NCI-H2171 (cell line): Measurements from ENCODE around the gene LINC01488.
A peak's percentile ranks its signal among the peaks of the same experiment; 100 is the strongest.

Experiments used
- DNase-seq: peaks from one replicate; lab custom pipeline; 2025; lab: John Stamatoyannopoulos, UW

LINC01488 gene

DNA sequence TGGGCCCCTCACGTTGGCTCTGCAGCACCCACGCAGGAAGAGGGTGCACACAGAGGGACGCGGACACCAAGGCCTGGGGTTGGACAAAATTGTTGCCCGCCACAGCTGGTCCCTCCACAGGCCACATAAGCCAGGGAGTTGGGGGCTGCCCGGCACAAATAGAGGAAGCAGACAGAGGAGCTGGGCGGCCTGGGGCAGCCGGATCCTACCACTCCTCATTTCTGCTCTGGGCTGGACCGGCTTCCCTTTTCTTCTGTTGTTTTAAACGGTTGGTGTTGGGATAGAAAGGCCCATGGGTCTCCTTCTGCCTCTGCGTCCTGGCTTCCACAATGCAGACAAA lies 36.4 kb upstream of the LINC01488 start:
- DNase-seq = no peak

DNA sequence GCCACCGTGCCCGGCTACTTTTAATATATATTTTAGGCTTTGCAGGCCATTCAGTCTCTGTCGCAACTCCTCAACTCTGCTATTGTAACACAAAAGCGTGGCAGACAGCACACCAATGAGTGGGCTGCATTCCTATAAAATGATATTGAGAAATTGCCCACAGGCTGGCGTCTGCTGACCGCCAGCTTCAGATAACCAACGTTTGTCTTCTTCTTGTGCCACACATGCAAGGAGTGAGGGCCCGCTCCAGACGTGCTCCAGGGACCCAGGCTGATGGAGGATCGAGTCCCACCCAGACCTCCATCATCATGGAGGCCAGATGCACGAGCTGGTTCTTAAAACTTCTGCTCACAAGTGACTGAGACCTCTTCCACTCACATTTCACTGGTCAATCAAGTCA lies 35.4 kb upstream of the LINC01488 start:
- DNase-seq = no peak

DNA sequence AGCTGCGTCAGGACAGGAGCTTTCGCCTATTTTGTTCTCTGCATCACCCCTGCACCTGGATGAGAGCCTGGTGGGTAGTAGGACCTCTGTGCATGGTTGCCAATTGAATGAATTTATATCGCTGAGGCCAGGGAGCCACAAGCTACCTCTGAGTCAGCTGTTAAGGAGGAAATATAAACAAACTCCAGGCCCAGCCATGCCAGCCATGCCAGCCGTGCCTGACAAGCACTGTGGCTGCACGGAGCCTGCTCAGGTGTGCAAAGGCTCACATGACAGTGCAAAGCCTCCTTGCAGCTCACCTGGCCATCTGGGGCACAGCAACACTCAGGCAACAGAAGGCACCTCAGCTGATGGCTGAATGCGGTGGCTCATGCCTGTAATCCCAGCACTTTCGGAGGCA lies 33.7 kb upstream of the LINC01488 start:
- DNase-seq = peak; percentile 72

DNA sequence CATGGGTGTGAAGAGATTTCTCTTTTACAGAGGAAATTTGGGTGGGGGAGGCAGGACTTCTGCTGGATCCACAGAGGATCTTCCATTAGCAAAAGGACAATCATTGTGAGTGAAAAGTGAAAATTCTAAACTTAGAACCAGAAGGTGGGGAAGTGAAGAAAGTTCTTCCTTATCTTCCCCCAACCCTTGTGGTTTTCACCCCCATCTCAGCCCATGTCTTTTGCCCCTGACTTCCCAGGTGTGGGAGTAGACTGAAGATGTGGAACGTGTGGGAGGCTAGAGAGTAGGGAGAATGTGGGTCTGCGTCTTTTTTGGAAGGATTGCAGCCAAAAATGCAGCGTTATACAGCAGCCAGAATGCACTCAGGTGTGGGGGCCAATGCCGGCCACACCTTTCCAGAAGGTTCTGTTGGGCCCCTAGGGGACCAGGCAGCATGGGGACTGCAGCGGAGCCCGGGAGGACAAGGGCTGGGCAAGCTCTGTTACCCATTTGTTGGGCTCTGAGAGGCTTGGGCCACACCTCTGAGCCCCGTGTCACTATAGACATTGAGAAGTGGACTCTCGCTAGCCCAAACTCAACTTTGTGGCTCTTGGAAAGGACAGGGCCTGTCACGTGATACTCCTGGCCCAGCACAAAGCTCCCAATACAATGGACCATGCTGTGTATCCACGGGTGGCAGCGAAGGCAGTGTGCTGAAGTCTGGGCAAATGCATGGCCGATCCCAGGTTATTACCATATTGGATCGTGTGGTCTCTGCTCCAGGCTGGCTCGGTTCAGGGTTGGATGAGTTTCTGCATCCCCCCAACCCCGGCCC lies 32.8 kb upstream of the LINC01488 start:
- DNase-seq = no peak

DNA sequence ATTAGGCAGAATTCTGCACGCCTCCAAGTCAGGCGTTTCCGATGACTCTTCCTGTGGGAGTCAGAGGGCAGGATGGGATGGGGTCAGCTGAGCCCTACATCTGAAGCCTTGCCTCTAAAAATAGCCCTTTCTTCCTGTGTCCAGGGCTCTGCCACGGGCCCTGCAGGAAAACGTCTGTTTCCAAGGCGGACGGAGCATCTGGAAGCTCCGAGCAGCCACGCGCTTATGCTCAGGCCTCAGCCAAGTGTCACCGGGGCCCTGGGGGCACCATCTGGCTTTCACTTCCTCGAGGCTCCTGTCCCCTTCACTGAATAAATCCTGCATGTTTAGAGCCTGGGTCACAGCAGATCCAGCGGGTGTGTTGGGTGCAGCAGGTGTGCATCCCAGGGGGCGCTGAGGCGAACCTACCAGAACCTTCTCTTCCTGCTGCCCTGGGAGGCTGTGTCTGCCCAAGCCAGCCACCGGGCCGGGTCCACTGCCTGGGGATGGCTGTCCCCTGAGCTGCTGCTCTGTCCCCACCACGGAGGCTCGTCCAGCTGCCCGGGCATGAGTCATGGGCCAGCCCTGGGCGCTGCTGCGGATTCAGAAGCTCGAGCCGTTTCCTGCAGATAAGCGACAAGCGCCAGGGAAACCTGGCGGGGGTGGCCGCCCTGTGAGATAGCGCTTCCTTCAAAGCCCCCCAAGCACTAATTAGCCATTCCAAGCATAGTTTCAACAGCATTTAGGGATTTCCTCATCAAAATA lies 32.0 kb upstream of the LINC01488 start:
- DNase-seq = peak; percentile 32

DNA sequence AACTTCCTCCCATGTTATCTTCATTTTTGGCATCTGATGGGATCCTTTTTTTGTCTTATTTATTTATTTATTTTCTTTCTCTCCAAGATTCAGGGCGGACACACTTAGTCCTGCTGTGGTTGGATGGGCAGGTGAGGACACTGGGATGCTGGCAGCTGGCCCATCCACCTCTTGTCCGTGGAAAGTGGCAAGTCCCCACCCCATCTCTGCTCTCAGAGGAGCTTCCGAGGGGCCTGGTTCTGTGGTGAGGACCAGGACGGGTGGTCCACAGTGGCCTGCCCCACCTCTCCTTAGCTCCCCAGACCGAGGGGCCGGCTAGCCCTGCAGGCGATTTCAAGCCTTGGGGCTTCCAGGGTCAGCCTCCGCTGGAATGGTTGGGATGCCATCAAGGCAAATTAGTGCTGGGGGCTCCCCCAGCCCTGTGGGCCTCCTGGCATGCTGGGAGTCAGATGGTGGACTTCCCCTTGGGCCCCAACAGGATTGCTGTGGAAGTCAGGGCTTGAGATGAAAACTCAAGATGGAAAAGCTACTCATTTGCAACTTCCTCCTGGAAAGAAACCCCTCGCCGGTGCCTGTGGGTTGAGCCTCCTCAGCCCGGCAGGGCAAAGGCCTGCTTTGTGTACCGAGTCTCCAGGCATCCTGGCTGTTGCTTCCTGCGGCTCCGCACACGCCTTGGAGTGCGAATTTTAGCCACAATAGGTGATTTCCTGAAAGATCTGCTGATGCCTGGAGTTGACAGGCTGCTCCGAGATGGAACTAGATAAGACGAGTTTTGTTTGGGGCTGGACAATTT lies 31.2 kb upstream of the LINC01488 start:
- no peak for DNase-seq

DNA sequence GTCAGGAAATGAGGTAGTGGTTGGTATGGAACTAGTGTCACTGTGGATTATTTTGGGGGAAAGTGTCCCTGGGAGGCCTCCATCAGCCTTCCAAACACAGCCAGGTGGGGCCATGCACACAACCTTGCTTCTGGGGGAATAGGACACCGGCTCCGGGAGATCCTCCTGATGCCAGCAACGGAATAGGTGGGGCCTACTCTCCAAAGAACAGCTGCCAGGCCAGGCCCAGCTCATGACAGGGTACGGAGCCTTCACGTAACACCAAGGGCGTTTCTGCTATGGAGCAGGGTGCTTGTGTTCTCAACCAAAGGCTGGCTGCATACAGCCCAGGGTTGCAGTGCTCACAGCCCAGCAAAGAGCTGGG lies 30.6 kb upstream of the LINC01488 start:
- no peak for DNase-seq

DNA sequence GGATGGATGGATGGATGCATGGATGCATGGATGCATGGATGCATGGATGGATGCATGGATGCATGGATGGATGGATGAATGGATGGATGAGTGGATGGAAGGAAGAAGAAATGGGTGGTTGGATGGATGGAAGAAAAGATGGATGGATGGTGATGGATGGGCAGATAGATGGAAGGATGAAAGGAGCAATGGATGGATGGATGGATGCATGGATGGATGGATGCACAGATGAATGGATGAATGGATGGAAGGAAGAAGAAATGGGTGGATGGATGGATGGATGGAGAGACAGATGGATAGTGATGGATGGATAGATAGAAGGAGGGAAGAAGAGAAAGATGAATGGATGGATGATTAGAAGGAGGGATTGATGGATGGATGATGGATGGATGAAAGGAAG lies 30.2 kb upstream of the LINC01488 start:
- no peak for DNase-seq

DNA sequence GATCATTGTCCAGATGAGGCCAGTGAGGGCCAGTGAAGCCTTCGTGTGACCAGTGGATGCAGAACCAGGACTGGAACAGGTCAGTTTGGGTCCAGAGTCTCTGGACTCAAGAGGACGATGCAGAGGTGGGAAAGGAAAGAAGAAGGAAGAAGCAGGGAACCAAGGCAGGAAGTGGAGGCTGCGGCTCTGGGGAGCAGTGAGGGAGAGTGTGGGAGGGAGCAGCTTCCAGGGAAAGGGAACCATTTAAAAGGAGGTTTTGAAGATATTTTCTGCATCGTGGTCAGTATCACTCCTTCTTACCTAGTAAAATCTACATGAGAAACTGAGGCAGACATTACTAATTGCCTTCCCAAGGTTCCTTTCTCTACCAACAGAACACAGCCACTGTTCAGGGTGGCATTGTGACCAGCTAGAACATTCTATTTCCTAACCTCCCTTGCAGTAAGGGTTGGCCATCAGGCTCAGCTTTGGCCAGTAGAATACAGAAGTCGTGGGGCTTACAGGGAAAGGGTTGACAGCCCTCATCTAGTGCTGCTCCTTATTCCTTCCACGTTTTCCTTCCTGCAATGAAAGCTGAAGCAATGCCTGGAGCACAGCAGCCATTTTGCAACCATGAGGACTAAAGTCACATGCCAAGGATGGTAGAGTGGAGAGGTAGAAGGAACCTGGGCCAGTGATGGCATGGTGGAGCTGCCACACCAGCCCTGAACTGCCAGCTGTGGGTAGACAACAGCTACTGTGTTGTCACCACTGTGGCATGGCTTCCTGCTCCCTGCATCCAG lies 29.1 kb upstream of the LINC01488 start:
- DNase-seq = no peak

DNA sequence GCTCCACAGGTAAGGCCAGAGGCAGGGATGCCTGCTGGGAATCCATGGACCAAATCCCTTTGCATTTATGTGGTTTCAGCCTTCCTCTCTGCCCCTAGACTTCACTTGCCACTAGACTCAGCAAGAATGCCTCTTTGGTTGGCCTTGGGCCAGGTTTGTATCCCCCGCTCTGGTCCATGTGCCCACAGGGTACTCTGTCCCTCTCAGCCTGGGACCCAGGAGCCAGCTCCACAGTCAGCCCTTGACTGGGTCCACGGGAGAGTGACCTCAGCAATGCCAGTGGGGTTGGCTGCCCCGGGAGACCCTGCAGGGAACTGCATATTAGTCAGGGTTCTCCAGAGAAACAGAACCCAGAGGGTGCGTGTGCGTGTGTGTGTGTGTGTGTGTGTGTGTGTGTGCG lies 28.3 kb upstream of the LINC01488 start:
- DNase-seq = no peak

DNA sequence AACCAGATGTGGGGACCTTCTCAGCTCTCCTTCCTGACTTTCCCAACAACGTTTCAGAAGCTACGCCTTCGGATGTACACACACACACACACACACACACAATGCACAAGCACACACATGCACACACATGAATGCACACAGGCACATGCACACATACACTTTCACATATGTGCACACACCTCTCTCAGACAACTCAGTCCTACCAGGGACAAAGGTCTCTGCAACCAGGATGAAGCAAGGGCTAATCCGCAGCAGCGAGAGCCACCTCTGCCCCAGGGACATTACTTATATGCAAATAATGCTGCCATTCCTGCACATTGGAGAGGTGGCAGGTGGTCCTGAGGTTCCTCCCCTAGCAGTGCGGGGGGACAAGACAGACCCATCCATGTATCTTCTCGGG lies 27.4 kb upstream of the LINC01488 start:
- DNase-seq = no peak

DNA sequence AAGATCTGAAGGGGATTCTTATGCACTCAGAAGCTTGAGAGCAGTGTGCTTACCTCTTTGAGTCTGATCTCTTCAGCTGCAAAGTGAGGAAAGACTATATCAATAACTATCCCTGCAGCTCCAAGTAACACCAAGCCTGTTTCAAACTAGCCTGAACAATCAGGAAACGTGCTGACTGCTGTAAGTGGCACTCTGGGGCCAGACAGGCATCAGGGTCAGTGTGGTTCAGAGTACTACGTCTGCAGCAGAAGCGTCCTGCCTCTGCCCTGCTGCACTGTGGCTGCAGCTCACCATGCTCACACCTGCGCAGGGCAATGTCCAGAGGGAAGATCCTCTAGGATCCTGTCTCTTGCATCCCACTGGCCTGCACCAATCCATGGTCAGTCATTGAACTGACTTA lies 25.5 kb upstream of the LINC01488 start:
- no peak for DNase-seq

DNA sequence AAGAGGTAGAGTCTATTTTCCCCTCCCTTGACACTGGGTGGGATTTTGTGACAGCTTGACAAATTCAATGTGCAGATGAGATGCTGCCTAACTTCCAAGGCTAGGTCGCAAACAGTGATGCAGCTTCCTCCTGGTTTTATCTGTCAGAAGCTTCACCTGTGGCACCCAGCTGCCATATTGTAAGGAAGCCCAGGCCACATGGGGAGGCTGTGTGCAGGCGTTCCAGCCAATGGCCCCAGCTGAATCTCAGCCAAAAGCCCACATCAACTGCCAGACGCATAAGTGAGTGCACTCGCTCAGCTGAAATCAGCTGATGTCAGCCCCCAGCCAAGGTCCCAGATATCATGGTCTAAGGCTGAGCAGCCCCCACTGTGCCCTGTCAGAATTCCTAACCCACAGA lies 24.8 kb upstream of the LINC01488 start:
- no peak for DNase-seq

DNA sequence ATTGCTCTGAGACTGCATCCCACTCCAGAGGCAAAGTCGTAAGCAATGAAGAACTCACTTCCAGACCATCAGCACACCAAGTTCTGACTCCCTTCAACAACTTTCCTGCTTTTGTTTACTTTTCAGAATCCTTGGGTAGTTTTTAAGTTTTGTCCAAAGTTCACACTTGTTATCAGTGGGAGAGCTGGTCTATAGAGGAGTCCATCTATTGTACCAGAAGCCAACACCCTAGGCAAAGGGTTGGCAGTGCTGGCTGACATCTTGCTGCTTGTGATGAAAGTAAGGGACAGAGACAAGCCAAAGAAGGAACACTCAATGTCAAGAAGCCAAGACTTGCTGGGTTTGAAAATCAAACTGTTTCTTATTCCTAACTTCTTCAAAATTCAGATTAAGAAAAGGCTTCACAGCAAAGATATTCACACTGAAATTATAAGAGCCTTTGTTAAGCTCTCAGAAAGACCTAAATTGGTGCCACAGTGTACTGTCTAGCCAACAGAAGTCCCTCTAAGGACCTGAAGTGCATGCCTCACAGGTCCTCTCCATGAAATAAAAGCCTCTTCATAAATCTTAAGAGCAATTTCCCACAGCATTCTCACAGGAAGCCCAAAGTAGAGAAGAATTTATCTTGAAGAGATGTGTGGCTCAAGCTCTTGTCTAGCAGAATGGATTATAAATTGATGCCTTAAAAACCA lies 21.5 kb upstream of the LINC01488 start:
- no peak for DNase-seq

DNA sequence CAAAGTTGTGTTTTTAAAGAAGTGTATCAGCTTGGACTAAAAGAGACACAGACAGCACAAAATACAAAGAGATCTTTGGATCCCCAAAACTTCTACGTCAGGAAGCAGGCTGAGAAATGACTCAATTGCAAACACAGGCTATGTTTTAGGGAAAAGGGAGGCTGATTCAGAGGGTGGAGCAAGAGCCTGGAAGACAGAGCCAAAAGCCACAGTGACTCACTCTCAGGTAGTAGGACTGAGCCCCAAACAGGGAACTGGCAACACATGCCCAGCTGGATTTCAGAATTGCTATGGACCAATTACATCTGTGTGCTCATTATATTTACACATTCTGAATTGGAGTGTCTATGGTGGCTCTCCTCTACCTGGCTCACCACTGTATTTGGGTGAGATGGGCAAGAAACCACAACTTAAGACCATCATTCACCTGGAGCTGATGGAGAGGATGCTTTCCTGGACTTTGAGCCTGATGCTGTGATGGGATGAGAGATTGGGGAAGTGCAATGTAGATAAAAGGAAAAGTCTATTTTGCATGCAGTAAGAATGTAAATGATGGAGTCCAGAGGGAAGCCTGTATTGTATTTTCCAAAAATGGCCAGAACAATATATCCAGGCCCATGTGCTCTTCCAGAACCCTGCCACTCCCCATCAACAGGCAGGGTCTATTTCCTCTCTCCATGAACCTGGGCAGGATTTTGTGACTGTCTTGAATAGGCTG lies 20.8 kb upstream of the LINC01488 start:
- no peak for DNase-seq

DNA sequence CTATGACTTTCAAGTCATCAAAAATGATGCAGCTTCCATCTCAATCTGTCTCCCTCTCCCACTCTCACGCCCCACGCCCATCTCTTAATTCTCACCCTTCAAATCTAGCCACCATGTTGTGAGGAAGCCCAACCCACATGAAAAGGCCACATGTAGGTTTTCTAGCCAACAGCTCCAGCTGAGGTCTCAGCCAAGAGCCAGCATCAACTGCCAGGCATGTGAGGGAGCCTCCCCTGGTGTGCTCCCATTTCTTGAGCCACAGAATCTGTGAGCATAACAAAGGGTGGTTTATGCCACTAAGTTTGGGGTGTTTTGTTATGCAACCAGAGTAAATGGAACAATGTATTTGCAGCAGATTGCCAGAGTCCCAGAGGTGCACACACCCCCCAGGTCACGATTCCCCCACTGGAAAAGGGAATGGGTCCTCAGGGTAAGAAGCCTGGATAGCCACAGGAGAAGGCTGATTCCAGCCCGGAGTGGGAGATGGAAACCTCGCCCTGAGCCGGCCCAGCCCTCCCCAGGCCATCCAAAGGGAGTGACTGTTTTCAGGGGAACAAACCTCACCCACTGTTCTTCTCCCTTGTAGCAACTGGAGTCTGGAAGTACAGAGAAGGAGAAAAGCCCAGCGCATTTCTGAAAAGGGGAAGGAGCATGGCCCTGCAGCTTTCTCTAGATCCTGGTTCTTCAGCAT lies 20.0 kb upstream of the LINC01488 start:
- no peak for DNase-seq

DNA sequence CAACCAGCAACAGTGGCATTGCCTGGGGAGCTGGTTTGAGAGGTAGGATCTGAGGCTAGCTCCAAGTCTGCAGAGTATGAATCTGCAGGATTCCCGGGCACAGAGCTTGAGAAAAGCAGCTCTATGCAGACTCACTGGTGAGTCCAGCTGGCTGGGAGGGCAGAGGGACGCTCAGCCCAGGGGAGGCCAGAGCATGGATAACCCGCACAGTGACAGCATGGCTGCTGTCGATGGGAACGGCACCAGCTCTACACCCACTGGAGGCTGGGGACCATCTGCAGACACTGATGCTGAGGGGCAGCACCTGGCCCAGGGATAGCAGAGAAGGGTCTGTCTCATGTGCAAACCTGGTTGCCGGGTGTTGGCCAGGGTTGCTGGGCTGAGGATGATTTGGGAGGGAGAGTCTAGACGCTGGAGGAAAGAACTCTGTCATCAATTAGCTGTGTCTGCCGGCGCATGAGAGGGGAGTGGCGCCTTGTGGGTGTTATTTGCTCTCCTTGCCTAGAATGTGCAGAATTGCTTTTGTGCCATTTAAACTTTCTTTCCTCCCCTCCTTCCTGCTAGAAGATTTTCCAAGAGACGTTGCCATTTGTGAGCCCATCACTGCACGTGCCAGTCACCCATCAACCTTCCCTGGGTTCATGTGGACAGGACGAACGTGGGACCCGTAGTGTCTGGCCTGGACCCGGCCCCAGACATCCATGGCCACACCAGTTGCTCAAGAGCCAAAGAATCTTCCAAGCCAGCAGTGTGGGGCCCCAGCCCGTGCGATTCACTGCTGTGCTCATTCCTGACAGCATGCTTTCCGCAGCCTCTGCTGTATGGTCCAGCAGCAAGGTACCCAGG lies 19.1 kb upstream of the LINC01488 start:
- no peak for DNase-seq

DNA sequence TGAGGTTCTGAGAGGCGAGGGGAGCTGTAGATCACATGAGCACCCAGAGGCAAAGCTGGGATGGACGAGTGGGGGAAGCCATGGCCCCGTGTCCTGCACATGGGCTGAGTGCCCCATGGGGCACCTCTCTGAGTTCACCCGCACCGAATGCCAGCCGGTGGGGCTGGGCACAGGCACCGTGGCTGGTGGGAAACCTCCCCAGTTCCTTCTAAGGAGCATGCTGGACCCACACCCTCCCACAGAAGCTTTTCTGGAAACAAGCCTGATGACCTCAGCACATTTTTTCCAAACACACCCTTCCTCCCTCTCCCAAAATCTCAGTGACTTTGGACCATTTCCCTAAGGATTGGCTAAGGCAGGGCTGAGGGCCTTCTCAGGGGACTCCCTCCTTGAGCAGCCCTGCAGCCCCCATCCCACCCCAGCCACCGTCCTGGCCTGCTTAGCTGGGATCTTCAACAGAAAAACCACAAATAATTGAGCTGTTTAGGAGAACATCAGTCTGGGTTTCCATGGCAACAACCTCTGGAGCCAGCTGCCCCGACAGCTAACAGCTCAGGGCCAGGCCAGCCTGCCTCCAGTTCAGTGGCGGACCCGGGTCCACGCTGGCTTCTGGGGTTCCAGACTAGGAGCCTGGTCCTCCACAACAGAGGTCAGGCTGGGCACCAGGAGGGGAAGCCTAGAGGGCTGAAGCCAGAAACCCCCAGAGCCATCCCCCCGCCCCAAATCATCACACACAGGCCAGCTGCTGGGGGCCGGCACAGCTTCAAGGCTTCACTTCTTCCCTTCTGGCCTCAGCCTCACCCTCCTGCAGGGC lies 18.1 kb upstream of the LINC01488 start:
- no peak for DNase-seq
